Peyer's patch (tissue), 4 donors: ENCODE results near the gene MAGI2. TPM values are rescaled to one million over a fixed set of nuclear protein-coding genes. Genes with fewer than 3 reads are reported as not detected.

Source experiments
- DNase-seq, 3 donors: peaks; one replicate each; pipeline ENCODE4 v3.0.0-alpha.2; 2017 to 2019
- H3K27ac ChIP-seq, 4 donors: fragments of 200-600 bp; sonication (generic); one replicate each; pipeline ENCODE4 v1.5.1; 2016 to 2019
- H3K27me3 ChIP-seq, 2 donors: fragments of 200-600 bp; sonication (generic); one replicate each; pipeline ENCODE4 v1.5.1; 2019
- H3K36me3 ChIP-seq, 3 donors: fragments of 200-600 bp; sonication (generic); one replicate each; pipeline ENCODE4 v1.5.1; 2016 to 2019
- H3K4me1 ChIP-seq, 4 donors: fragments of 200-600 bp; sonication (generic); one replicate each; pipeline ENCODE4 v1.5.1; 2016 to 2019
- H3K4me3 ChIP-seq, 4 donors: fragments of 200-600 bp; sonication (generic); 1 replicate in 3 of 4; 2 replicates in 1 of 4; pipeline ENCODE4 v1.5.1; 2016 to 2019; ENCODE audit warnings: mild to moderate bottlenecking in 1 of 4
- H3K9me3 ChIP-seq, 4 donors: fragments of 200-600 bp; sonication (generic); one replicate each; pipeline ENCODE4 v1.5.1; 2016 to 2019; ENCODE audit warnings: mild to moderate bottlenecking in 1 of 4
- POLR2A ChIP-seq, 2 donors: fragments of 450-650 bp; IDR thresholded peaks; one replicate each; pipeline ENCODE4 v1.5.1; 2017; ENCODE audit warnings: antibody characterized with exemption in 2 of 2, mild to moderate bottlenecking in 2 of 2, moderate library complexity in 2 of 2
- total RNA-seq, 4 donors: library from RNA; depleted of rRNA; stranded (reverse); fragments of >200 nt; gene quantifications; one replicate each; pipeline ENCODE4 v1.1.0, GENCODE V29; 2016
- TF ChIP-seq, protein P1 (sequence below), 6 experiments: fragments of 450-650 bp in 4 of 6; fragments of 200-600 bp in 2 of 6; sonication (generic) in 1 of 6; IDR thresholded peaks; one replicate each; pipeline ENCODE4 v1.5.1; 2017 to 2019; ENCODE audit warnings: antibody characterized with exemption in 6 of 6, mild to moderate bottlenecking in 3 of 6, moderate library complexity in 1 of 6

The MAGI2 gene
- total RNA-seq, 4 donors from 2014 or later = 1.6 to 12.4 (median 2.8) TPM

- Histone ChIP-seq H3K36me3 (no peaks in the 10 kb centered on the region), H3K4me1 (no peaks in the 10 kb centered on the region), H3K27ac (no peak overlapping the region), H3K9me3 (no peaks in the 10 kb centered on the region), H3K4me3 (no peak overlapping the region), H3K27me3 (no peaks in the 10 kb centered on the region)
- no peak for DNase-seq
- TF ChIP-seq, protein P1, sequence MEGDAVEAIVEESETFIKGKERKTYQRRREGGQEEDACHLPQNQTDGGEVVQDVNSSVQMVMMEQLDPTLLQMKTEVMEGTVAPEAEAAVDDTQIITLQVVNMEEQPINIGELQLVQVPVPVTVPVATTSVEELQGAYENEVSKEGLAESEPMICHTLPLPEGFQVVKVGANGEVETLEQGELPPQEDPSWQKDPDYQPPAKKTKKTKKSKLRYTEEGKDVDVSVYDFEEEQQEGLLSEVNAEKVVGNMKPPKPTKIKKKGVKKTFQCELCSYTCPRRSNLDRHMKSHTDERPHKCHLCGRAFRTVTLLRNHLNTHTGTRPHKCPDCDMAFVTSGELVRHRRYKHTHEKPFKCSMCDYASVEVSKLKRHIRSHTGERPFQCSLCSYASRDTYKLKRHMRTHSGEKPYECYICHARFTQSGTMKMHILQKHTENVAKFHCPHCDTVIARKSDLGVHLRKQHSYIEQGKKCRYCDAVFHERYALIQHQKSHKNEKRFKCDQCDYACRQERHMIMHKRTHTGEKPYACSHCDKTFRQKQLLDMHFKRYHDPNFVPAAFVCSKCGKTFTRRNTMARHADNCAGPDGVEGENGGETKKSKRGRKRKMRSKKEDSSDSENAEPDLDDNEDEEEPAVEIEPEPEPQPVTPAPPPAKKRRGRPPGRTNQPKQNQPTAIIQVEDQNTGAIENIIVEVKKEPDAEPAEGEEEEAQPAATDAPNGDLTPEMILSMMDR (IDR thresholded peaks at IDR 0.05) = no peak
- TF ChIP-seq POLR2A (IDR thresholded peaks at IDR 0.05) = no peak
Observed at GRCh38 chr7:78026492-78026891, 1427.0 kb downstream of the MAGI2 start.

GRCh38 chr7:78024591-78024990, 1428.9 kb downstream of the MAGI2 start:
- H3K9me3 ChIP-seq = no peaks in the 10 kb centered on the region
- no peaks in the 10 kb centered on the region for H3K36me3 ChIP-seq
- H3K27me3 ChIP-seq = no peaks in the 10 kb centered on the region
- TF ChIP-seq POLR2A (IDR thresholded peaks at IDR 0.05) = no peak
- TF ChIP-seq, protein P1 (IDR thresholded peaks at IDR 0.05) = no peak
- peaks cover 0 to 5% (median 2%) of the 10 kb centered on the region in 4 donors for H3K4me1 ChIP-seq
- no peak overlapping the region for H3K4me3 ChIP-seq
- no peak overlapping the region for H3K27ac ChIP-seq
- no peak for DNase-seq

GRCh38 chr7:78023191-78023590, 1430.3 kb downstream of the MAGI2 start:
- H3K36me3 ChIP-seq = no peaks in the 10 kb centered on the region
- no peak for TF ChIP-seq POLR2A (IDR thresholded peaks at IDR 0.05)
- TF ChIP-seq, protein P1 (IDR thresholded peaks at IDR 0.05) = no peak
- no peaks in the 10 kb centered on the region for H3K27me3 ChIP-seq
- no peaks in the 10 kb centered on the region for H3K9me3 ChIP-seq
- peaks cover 5 to 12% (median 5%) of the 10 kb centered on the region in 4 donors for H3K4me1 ChIP-seq
- no peak overlapping the region for H3K4me3 ChIP-seq
- H3K27ac ChIP-seq = no peak overlapping the region
- no peak for DNase-seq

DNA sequence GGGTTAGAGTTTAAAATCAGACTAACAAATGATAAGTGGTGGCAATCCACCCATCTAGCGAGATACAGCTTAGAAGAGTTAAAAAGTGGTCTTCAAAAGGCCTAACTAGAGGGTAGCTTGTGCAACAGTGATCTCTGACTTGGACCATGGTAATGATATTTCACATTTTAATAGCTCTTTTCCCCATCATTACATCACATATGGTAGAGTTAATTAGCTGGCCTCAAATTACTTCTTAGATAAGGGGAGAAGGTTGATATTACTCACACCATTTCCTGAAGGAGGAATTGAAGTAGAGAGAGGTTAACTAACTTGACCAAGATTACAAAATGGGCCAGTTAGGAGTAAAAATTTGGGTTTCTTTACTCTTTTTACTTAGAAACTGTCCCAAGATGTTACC, 1431.3 kb downstream of the MAGI2 start:
- Histone ChIP-seq H3K27ac (no peak overlapping the region), H3K4me1 (peaks cover 5 to 14% (median 7%) of the 10 kb centered on the region in 4 donors), H3K9me3 (no peaks in the 10 kb centered on the region), H3K27me3 (no peaks in the 10 kb centered on the region), H3K36me3 (no peaks in the 10 kb centered on the region), H3K4me3 (no peak overlapping the region)
- no peak for TF ChIP-seq POLR2A (IDR thresholded peaks at IDR 0.05)
- TF ChIP-seq, protein P1 (IDR thresholded peaks at IDR 0.05) = no peak
- DNase-seq = no peak

DNA sequence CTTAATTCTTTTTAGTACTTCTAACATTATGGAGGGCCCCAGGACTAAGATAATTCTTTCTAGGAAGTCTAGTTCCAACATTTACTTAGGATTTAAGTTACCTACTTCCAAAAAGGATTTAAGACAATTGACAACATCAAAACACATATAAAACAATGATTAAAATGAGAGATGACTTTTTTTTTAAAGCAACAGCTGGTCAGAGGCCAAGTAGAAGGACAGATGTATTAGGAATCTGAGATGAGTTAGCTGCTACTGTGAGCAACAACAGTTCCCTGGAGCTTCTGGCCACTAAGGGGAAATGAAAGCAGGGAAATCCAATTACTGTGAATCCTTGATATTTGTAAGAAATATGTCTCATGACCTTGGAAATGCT, 1432.6 kb downstream of the MAGI2 start:
- no peaks in the 10 kb centered on the region for H3K36me3 ChIP-seq
- H3K4me1 ChIP-seq = peaks cover 5 to 14% (median 7%) of the 10 kb centered on the region in 4 donors
- H3K4me3 ChIP-seq = no peak overlapping the region
- H3K27ac ChIP-seq = peak overlapping the region in 1 of 4 donors; percentile 96
- no peaks in the 10 kb centered on the region for H3K9me3 ChIP-seq
- DNase-seq = no peak
- no peaks in the 10 kb centered on the region for H3K27me3 ChIP-seq
- TF ChIP-seq, protein P1 (IDR thresholded peaks at IDR 0.05) = no peak
- TF ChIP-seq POLR2A (IDR thresholded peaks at IDR 0.05) = no peak
